ENCODE data around the gene NKD2. TPM values are rescaled to one million over a fixed set of nuclear protein-coding genes. Genes with fewer than 3 reads are reported as not detected.

NKD2 gene
- total RNA-seq, 1 experiment from 2014 or later = 20.4 TPM

- no peak overlapping the region for H3K9ac ChIP-seq (ENCODE audit: low read length)
- DNase-seq (ENCODE audit: low read depth, low spot score) = no peak
- ChIA-PET CTCF (no interaction called here), POLR2A (no interaction called here), RAD21 (ENCODE audit: low non-redundant PET in 1 of 2, low total read pairs in 2 of 2, uncharacterized antibody in 2 of 2, unreplicated experiment in 2 of 2) (no interaction called here)
- intact Hi-C loops (cut with micrococcal nuclease) = no loop called here
- H3K9me3 ChIP-seq (ENCODE audit: control insufficient read depth in 1 of 2, insufficient read depth in 1 of 2, low read depth in 1 of 2, low read length in 2 of 2) = no peaks in the 10 kb centered on the region
- H3K27me3 ChIP-seq (ENCODE audit: insufficient read depth, low read length) = no peaks in the 10 kb centered on the region
- H3K4me3 ChIP-seq (replicated peaks in 1 of 2; ENCODE audit: low read depth in 1 of 2, low read length in 2 of 2) = no peak overlapping the region
- BruUV-seq (replicated peaks) = no TSS peak
- ATAC-seq = no peak
- H3K79me2 ChIP-seq (ENCODE audit: insufficient read depth, low read length) = no peaks in the 10 kb centered on the region
- no peaks in the 10 kb centered on the region for H3K9me2 ChIP-seq (ENCODE audit: insufficient read depth)
- H4K20me1 ChIP-seq (ENCODE audit: insufficient read depth) = no peaks in the 10 kb centered on the region
- no peaks in the 10 kb centered on the region for H3K4me1 ChIP-seq (ENCODE audit: control insufficient read depth in 1 of 2, insufficient read depth in 2 of 2, low read length in 2 of 2)
- TF ChIP-seq ZNF274 (IDR thresholded peaks at IDR 0.05; ENCODE audit: low read depth, low read length) = no peak
- TF ChIP-seq SP1 (IDR thresholded peaks at IDR 0.05; ENCODE audit: low read depth) = no peak
- TF ChIP-seq ZBTB33 (IDR thresholded peaks at IDR 0.05; ENCODE audit: extremely low read depth, insufficient replicate concordance, low read length) = no peak
- no peak for TF ChIP-seq JUND (IDR thresholded peaks at IDR 0.05)
- no peak overlapping the region for H3K27ac ChIP-seq (ENCODE audit: low read depth, low read length)
- no peak overlapping the region for H2AFZ ChIP-seq (ENCODE audit: low read depth, low read length, poor library complexity, severe bottlenecking)
- no peak overlapping the region for H3K4me2 ChIP-seq (ENCODE audit: low read length)
- no peaks in the 10 kb centered on the region; a peak in 2 of 4 replicates for H3K36me3 ChIP-seq (ENCODE audit: control insufficient read depth in 1 of 2, insufficient read depth in 2 of 2, low read length in 2 of 2)
These were observed 67.8 kb downstream of the NKD2 start for GRCh38 chr5:1076406-1076805.

- no peaks in the 10 kb centered on the region for H3K9me2 ChIP-seq (ENCODE audit: insufficient read depth)
- no peaks in the 10 kb centered on the region for H3K4me1 ChIP-seq (ENCODE audit: control insufficient read depth in 1 of 2, insufficient read depth in 2 of 2, low read length in 2 of 2)
- no peak overlapping the region for H2AFZ ChIP-seq (ENCODE audit: low read depth, low read length, poor library complexity, severe bottlenecking)
- H3K79me2 ChIP-seq (ENCODE audit: insufficient read depth, low read length) = no peaks in the 10 kb centered on the region
- no TSS peak for BruUV-seq (replicated peaks)
- ATAC-seq (no peak; the same call in 1 of the 2 replicates), DNase-seq (ENCODE audit: low read depth, low spot score) (no peak)
- no peaks in the 10 kb centered on the region for H3K27me3 ChIP-seq (ENCODE audit: insufficient read depth, low read length)
- H3K9me3 ChIP-seq (ENCODE audit: control insufficient read depth in 1 of 2, insufficient read depth in 1 of 2, low read depth in 1 of 2, low read length in 2 of 2) = no peaks in the 10 kb centered on the region
- no peaks in the 10 kb centered on the region for H4K20me1 ChIP-seq (ENCODE audit: insufficient read depth)
- H3K4me2 ChIP-seq (ENCODE audit: low read length) = no peak overlapping the region
- ChIA-PET RAD21 (ENCODE audit: low non-redundant PET in 1 of 2, low total read pairs in 2 of 2, uncharacterized antibody in 2 of 2, unreplicated experiment in 2 of 2) (no interaction called here), CTCF (no interaction called here), POLR2A (no interaction called here)
- no peak overlapping the region for H3K9ac ChIP-seq (ENCODE audit: low read length)
- intact Hi-C loops (cut with micrococcal nuclease) = no loop called here
- no peak overlapping the region for H3K4me3 ChIP-seq (replicated peaks in 1 of 2; ENCODE audit: low read depth in 1 of 2, low read length in 2 of 2)
- no peaks in the 10 kb centered on the region; a peak in 2 of 4 replicates for H3K36me3 ChIP-seq (ENCODE audit: control insufficient read depth in 1 of 2, insufficient read depth in 2 of 2, low read length in 2 of 2)
- TF ChIP-seq SIN3A (IDR thresholded peaks at IDR 0.05; ENCODE audit: low read depth) (no peak), CEBPB (IDR thresholded peaks at IDR 0.05; ENCODE audit: low read depth) (no peak), JUND (IDR thresholded peaks at IDR 0.05) (no peak), ZFX (IDR thresholded peaks at IDR 0.05) (no peak), ZNF274 (IDR thresholded peaks at IDR 0.05; ENCODE audit: low read depth, low read length) (no peak), REST (IDR thresholded peaks at IDR 0.05; ENCODE audit: low read depth) (no peak), EZH2 (IDR thresholded peaks at IDR 0.05) (no peak), FOSL1 (IDR thresholded peaks at IDR 0.05; ENCODE audit: low read depth) (no peak), TCF7L2 (IDR thresholded peaks at IDR 0.05; ENCODE audit: borderline replicate concordance, extremely low read depth, insufficient read depth, insufficient read length) (no peak), SRF (IDR thresholded peaks at IDR 0.05; ENCODE audit: low read depth) (no peak), YY1 (IDR thresholded peaks at IDR 0.05; ENCODE audit: extremely low read depth, insufficient replicate concordance, low read depth, low read length) (no peak), SP1 (IDR thresholded peaks at IDR 0.05; ENCODE audit: low read depth) (no peak), POLR2A (IDR thresholded peaks at IDR 0.05; ENCODE audit: borderline replicate concordance, extremely low read depth, insufficient read depth, insufficient read length) (no peak), ELF1 (IDR thresholded peaks at IDR 0.05; ENCODE audit: borderline replicate concordance, low read depth) (no peak)
- no peak overlapping the region for H3K27ac ChIP-seq (ENCODE audit: low read depth, low read length)
These were observed 68.4 kb downstream of the NKD2 start for GRCh38 chr5:1077026-1077425.

All from HCT116 (cell line).